Stimulated activated CD8-positive, alpha-beta memory T cell treated with anti-CD3 and anti-CD28 coated beads, Interleukin-12 subunit alpha, Interleukin-12 subunit beta, amount 100 ng/mL, for 1 hour (primary cell): Measurements from ENCODE around the gene TRIM40.

Experiments used
- DNase-seq: peaks from one replicate; pipeline ENCODE4 v3.0.0-alpha.2; 2020; ENCODE audit warnings: low read depth

Gene TRIM40, protein sequence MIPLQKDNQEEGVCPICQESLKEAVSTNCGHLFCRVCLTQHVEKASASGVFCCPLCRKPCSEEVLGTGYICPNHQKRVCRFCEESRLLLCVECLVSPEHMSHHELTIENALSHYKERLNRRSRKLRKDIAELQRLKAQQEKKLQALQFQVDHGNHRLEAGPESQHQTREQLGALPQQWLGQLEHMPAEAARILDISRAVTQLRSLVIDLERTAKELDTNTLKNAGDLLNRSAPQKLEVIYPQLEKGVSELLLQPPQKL

DNA sequence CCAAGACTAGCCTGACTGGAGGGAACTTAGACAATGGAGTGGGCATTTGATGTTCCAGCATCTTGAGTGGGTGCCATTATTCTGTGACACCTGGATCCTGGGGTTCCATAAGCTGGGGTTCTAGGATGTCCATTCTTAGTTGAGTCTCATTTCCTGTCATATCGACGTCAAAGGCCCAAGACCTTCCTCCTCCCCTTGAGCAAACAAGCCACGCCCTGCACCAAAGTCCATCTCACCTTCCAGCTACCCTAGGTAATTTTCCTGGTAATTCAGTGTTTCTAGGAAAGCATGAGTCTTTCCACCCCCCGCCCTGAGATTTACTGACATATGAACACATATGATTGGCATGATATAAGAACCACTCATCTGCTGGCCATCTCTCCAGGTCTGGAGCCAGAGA is at the start of gene TRIM40:
Gene TRIM40, plus strand, starts transcription at position 384 of the 400 bp plus-strand sequence. CDS start 897 bp downstream, outside the sequence.
- no peak for DNase-seq

DNA sequence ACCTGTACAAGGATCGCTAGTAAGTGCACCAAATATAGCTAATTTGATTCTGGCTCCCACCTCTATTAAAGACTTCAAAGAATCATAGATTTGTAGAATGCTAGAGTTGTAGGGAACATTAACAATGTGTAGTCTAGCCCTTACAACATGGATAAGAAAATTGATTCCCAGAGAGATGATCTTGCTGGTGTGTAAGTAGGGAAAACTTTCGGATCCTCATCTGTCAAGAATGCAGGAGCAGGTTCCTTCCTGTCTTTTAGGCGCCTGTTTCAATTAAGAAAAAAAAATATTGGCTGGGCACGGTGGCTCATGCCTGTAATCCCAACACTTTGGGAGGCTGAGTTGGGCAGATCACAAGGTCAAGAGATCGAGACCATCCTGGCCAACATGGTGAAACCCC is 48.1 kb upstream of the TRIM40 start:
- no peak for DNase-seq

DNA sequence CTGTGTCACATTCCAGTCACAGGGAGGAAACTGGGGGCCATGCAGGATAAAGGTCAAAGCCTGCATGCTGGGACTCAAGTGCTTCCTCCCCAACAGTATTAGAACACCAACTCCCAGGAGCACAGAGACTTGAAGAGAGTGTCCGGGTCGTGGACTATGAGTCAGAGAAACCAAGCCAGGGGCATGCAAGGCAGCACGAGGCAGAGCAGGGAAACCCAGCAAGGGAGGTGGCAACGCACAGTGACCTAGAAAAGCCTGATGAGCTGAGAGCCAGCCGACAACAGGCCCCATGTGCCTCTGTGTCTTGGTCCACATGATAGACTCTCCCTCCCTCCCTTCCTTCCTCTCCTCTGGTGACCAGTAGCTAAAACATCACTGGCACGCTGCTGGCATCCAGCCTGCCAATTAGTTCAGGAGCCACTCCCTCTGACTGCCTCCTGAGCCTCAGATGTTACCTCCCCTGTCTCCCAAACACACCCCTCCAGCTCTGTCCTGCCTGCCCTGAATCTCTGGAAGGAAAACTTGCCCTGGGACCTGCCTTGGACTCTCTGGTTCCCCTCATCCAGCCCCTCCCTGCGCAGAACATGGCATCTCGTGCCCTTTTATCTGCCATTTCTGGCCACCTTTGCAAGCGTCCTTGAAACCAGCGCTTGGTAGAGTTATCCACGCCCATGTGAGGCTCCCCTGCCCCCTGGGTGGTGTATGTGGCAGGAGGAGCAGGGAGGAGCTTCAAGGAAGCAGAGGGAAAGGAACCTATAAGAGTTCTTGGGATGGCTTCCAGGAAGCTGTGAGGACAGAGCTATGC is 44.2 kb upstream of the TRIM40 start:
- DNase-seq: no peak

DNA sequence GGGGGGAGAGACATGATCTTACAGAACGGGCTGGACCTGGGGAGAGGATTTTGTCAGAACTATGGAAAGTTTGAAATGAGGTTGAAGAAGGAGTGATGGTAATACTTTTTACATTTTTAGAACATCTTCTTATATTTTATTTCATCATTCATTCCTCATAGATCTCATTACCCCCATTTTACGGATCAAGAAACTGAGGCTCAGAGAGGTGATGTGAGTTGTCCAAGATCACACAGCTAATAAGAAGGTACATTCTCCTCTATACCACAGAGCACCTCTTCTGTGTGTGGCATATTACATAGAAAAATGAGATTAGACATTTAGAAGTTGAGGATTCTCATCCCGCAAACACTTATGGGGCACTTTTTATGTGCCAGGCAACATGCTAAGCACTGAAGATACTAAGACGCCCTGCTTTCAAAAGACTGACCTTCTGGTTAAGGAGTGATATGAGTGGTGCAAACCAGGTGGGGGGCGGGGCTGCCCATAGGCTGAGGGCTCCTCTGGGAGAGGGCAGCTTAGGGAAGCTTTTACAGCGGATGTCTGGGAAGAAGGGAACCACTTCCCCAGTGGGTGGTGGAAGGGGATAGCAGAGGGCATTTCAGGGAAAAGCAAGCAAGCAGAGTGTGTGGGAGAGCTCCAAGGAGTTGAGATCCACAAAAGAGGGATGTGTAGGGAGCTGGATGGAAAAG is 42.9 kb upstream of the TRIM40 start:
- DNase-seq: no peak

DNA sequence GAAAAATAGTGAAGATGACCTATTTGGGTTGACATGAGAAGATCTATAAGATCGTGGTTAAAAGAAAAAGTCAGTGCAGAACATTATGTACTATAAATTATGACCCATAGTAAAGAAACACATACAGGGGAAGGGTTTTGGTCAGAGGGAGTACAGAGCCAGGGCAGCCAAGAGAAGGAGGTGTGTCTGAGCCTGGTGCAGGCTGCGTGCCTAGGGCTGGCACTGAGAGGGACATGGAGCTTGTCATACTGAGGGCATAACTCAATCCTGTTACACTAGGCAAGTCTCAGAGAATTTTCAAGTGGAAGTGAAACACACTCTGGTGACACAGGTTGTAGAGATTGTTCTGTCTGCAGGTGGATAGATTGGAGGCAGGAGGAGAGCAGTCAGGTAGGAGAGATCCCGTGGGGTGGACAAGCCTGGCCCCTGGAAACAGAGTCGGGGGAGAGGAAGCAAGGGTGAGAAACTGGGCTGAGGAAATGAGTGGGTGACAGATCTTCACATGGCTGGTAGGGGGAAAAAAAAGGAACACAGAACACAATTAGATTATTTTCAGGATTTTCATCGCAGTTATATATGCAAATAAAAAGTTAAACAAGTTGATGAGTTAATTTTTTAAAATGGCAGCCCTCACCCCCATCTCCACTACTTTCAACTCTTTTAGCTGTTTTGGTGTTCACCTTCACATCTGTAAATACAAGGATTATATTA is 41.8 kb upstream of the TRIM40 start:
- no peak for DNase-seq

DNA sequence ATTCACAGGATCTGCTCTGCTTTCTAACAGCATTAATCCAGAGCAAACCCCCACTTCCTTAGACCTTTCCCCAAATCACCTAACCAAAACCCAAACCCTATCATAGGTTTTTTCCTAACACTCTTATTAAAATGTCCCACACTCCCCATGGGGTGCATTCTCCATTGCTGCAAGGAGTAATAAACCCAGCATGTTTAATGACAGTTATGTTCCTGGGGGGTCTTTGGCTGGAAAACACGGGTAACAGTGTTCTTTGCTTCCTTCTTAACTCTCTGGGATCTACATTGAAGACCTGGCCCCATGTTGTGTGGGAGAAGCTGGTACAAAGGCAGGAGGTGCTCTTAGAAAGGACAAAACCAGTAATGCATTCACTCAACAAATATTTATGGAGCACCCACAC is 39.1 kb upstream of the TRIM40 start:
- DNase-seq: no peak

DNA sequence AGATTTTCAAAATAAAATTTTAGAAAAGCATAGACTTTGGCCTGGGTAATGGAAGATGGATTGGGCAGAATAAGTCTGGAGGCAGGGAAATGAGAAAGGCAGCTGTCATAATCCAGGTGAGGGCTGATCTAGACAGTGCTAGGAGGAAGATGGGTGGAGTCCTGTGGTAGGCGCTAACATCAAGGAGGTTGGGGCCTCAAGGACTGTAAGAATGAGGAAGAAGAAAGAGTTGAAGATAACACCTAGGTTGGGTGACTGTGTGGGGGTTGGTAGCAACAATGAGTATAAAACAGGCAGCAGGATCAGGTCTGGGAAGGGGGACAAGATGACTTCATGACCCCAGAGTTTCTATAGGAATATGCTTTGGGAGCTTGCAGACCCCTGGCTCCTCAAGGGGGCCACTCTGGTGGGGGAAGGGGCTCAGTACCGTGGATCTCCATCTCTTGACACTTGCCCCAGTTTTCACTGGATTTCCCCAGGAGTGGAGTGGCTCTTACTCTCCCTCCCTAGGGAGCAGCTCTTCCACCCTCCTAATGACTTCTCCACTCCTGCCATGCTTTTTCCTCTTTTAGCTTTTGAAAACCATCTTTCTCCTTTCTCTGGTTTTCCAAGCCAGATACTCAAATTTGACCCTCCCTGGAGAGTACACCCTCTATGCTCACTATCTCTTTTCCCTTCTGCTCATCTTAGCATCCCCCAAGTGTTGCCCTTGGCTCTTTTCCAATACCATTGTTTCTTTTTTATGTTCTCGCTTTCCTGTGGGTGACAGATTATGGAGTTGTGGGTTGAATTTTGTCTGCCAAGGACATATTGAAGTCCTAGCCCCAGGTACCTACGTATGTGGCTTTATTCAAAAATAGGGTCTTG is 37.8 kb upstream of the TRIM40 start:
- no peak for DNase-seq

DNA sequence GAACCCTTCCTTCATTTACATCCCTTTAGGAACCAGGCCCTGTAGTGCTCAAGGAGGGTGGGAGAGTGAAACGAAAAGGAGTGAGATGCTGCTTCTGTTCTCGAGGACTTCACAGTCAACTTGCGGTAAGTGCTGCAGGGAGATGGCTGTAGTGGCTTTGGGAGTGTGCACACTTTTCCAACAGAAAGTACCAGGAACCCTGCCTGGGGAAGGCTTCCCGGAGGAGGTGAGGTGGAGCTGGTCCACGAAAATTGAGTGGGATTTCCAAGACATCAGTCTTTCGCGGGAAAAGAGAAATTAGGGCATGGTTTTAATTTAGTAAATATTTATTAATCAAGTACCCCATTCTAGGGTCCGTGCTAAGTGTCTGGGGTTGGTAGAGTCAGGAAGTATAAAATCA is 35.8 kb upstream of the TRIM40 start:
- no peak for DNase-seq

DNA sequence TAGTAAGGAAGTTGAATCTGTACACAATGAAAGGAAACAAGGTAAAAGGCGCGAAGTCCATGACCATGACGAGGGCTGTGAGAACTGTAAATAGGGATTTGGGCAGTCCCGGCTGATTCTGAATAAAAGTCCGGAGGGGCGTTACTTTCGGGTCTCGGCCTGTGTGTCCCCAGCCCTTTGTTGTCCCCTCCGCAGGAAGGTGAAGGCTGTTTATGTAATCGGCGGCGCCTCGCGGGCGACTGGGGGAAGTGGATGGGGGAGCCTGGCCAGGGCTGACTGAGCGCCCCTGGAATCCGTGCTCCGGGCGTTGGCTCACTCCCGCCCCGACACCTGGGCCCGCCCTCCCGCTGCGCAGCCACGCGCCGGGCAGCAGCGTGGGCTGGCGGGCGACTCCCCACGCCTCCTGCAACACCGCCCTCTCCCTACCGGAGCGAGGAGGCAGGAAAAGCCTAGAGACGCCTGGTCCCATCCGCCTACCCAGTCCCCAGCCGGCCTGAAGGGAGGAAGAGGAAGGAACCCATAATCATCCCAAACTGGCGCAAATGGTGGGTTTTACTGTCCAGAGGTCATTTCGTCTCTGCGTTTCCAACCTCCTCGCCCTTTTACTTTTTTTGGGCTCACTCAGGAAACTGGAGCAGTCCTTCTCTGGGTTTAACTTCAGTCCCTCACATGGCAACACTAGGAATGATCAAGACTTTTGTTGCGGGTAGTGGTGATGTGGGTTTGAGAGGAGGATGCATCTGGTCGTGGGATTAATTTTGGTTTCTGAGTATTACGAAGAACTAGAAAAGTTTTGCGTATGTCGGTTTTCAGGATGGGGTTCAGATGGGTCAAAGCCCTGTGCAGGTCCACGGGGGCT is 35.1 kb upstream of the TRIM40 start:
- no peak for DNase-seq

DNA sequence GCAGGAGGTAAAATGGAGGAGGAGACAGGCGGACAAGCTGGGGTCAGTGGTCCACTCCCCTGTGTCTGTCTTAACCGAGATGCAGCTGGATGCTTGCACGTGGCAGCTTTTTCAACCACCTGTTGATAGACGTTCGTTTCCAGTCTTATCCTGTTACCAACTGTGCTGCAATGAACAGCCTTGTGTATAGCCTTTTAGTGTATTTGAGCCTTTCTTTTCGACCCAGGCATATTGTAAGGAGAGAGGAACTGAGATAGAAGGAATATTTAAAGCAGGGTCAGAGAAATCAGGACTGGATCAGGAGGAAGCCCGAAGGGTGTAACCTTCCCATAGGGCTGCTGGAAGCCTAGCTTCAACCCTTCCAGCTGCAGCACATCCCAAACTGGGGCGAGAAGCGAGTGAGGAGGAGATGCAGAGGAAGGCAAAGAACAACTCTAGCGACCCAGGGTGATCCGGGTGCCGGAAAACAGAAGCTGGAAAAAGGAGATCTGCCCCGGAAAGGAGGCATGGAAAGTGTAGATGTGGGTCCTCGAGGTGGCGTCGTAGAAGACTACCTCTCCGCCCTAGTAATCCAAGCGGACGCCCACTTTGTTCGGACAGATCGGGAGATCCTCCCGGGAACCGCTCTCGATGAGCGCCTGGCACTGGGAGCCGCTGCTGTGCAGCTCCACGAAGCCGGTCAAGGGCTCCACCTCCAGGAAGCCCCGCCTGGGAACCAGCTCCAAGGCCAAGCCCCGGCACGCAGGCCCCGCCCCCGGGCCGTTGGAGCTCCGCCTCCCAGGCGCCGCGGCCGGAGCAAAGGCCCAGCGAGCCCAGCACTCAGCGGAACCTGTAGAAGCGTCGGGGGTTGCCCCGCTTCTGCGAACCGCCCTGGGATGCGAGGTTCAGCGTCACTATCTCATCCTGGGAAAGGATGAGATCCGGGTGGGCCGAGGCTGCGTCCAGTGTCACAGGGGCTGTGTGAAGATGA is 34.2 kb upstream of the TRIM40 start:
- peak; percentile 37 for DNase-seq

DNA sequence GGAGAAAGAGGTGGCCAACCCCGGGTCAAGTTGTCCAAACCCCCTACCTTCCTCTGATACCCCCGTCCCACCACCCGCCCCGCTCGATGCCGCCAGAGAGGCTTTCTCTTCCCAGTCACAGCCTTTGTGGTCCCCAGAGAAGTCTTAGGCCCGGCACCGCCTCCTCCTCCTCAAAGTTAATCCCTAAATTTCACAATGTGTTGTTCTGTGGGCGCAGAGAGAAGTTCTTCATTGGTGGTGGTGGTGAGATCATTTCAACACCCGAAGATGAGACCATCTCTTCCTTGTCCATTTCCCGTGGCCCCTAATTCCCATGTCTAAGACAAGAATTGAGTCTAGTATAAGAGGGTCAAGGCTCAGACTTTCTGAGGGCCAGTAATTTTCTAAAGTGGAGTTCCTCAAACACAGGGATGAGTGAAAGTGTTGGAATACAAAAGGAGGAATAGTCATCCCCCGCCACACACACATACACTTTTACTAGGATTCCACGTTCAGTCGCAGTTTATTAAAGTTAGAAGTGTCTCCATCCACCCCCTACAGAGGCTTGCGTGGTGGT is 33.4 kb upstream of the TRIM40 start:
- no peak for DNase-seq

DNA sequence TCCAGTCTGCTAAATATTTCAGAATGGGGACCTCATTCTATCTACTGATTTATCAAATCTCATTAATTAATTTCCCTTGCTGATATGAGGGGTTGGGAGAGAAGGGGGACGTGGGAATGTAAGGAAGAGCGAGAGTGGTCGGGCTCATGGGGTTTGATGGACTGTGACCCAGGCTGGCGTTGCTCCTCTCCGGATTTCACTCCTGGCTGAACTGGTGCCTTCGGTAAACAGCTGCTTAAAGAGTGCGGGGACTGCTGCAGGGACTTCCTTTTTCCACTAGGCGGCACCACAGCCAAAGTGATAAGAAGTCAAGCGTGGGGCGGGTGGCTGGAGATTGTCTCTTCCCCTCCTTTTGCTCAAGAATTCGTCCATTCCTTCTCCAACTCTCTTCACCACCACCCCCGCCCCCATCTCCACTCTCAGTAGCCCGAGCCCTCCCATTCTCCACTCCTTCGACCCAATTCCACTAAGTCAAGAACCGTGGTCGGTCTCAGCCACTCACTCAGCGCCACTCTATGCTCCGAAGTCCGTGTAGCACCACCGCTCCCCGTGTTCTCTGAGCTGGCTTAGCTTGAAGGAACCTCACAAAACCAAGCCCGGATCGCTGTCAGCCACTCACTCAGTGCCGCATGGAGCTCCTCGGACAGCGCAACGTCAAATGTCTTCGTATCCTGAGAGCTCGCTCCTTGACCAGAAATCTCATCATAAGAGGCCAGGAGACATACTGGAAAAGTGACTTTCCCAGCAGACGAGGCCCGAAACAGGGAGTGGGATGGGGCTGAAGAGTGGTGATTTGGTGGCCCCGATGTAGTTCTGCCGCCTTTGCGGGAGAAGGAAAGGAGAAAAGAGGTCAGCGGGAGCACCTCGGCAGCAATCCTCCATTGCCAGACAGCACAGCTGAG is 32.7 kb upstream of the TRIM40 start:
- DNase-seq: peak; percentile 73

DNA sequence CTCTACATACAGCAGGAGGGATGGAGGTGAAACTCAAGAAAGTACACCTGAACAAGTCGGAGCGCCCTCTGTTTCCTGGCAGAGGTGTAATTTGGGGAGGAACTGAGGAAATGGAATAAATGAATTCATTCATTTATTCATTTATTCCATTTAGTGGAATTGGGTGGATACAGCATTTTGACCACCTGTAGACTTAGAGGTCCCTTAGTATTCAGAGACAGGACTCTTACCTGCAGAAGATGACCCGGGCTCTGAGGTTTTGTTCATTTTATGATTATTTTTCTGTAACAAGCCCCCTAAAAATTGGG is 32.1 kb upstream of the TRIM40 start:
- DNase-seq: no peak

DNA sequence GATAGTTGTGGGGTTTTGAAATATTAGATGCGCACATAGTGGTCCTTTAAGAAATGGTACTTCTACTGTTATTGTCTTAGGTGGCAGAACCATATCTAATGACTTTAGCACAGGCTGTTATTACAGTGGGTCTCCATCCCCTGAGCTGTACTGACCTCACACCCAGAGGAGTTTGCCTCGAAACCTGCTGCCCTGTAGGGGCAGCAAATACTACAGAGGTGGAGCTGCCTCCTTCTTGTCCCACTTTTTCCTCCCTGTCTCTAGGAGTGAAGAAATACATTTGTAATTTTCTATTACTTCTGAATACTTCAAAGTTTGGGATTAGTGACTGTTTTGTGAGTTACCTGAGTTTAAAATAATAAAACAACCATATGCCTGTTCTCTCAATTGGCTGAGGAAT is 31.3 kb upstream of the TRIM40 start:
- no peak for DNase-seq

DNA sequence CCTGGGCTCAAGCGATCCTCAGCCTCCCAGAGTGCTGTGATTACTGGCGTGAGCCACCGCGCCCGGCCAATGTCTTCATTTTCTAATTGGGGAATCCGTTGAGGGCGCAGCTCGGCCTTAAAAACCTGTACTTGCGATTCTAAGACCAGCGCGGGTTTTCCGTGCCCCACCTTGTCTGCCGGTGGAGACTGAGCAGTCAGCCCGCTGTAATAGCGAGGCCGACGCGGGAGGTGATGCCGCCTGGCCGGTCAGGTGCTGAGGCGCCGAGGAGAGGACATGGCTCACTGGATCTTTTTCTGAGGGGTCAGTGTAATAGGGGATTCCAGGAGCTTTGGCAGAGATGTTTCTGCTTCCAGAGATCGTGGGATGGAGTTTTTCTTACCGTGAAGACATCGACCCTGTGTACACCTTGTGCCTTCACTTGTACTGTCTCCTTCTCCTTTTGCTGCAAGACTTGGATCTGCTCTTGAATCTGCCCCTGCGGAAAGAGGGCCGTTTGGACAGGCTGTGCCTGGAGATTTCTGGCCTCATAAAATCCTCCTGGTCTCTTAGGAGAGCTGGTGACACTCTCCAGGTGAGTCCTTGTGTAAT is 24.6 kb upstream of the TRIM40 start:
- DNase-seq: no peak

DNA sequence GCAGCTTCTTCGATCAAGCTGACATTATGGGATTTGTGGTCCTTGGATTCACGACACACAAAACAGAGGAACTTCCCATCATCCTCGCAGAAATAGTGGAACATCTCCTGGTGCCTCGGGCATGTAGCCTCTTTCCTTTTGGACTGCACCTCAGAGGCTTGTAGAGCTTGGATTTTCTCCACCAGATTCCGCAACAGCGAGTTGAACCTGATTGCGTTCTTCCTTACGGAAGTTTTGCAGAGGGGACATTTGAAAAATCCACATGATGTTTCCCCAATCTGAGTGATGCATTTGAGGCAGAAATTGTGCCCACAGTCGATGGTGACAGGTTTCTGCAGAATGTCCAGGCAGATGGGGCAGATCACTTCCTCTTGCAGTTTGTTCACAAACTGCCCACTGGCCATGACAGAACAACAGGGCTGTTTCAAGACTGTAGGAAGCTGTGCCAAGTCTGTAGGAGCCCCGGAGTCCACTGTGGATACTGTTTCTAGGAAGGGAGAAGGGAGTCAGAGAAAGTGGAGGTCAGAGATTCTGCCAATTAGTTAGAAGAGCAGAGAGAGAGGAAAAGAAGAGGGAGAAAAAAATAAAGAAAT is 23.4 kb upstream of the TRIM40 start:
- no peak for DNase-seq
